ENCODE data around the gene CSF3R. TPM values are rescaled to one million over a fixed set of nuclear protein-coding genes. Genes with fewer than 3 reads are reported as not detected.

Gene CSF3R
- polyA plus RNA-seq, 1 of the 3 experiments (the other 2 are of a cell fraction) = not detected

- no peaks in the 10 kb centered on the region for H4K20me1 ChIP-seq (ENCODE audit: insufficient read depth)
- CTCF ChIA-PET = interaction anchor here (1.4 kb wide), 1 partner anchor 12 kb away, joined by 3 read pairs; no protein-coding TSS in a partner anchor
- peak overlapping the region; percentile 7 to 35; a peak in 1 of 4 replicates for H3K27ac ChIP-seq (ENCODE audit: low read depth in 2 of 2, low read length in 1 of 2)
- H3F3A ChIP-seq (replicated peaks; ENCODE audit: insufficient read depth) = no peaks in the 10 kb centered on the region
- H3K9me2 ChIP-seq = no peaks in the 10 kb centered on the region
- H3K9ac ChIP-seq = peak overlapping the region; percentile 93
- H3K4me2 ChIP-seq = peak overlapping the region; percentile 96
- H3K4me1 ChIP-seq (ENCODE audit: control insufficient read depth in 1 of 2, insufficient read depth in 2 of 2, low read depth in 1 of 2, low read length in 1 of 2) = peaks cover 0 to 10% of the 10 kb centered on the region in 2 experiments; a peak in 2 of 4 replicates
- DNase-seq = no peak
- no peaks in the 10 kb centered on the region for H3K27me3 ChIP-seq (ENCODE audit: insufficient read depth)
- H3K9me3 ChIP-seq = no peaks in the 10 kb centered on the region
- H3K4me3 ChIP-seq (ENCODE audit: low read depth in 2 of 2, low read length in 1 of 2) = peak overlapping the region; percentile 91 to 98
- peak overlapping the region; percentile 95 for H2AFZ ChIP-seq (ENCODE audit: low read depth)
- POLR2A ChIA-PET = interaction anchor here (0.5 to 2.4 kb wide), 3 partner anchors 10 to 1305 kb away, joined by 4 to 22 read pairs (median 4); partner anchors contain the start of gene OSCP1
- no peak for TF ChIP-seq CHD2 (IDR thresholded peaks at IDR 0.05; ENCODE audit: low read length, partially characterized antibody)
- no peak for TF ChIP-seq RAD21 (IDR thresholded peaks at IDR 0.05; ENCODE audit: low read length)
- no peak for TF ChIP-seq RXRA (IDR thresholded peaks at IDR 0.05; ENCODE audit: borderline replicate concordance, low read depth)
- TF ChIP-seq REST (IDR thresholded peaks at IDR 0.05; ENCODE audit: low read depth, low read length) = no peak
- peaks cover 19 to 29% of the 10 kb centered on the region in 2 experiments for H3K36me3 ChIP-seq (replicated peaks in 1 of 2; ENCODE audit: control insufficient read depth in 1 of 2, insufficient read depth in 2 of 2, low read length in 1 of 2)
- WGBS (ENCODE audit: low lambda C conversion rate) = 31% methylated on average over 6 of the region's 6 CpGs
- peaks cover 15% of the 10 kb centered on the region for H3K79me2 ChIP-seq (ENCODE audit: insufficient read depth)
These were observed 19.3 kb downstream of the CSF3R start for GRCh38 chr1:36463463-36463802.

GRCh38 chr1:36458910-36459309 lies 23.8 kb downstream of the CSF3R start:
- POLR2A ChIA-PET = interaction anchor here (1.1 kb wide), 1 partner anchor 8 kb away, joined by 3 read pairs; the partner anchor contains the start of gene OSCP1
- TF ChIP-seq RCOR1 (IDR thresholded peaks at IDR 0.05; ENCODE audit: low read length) (no peak), GABPA (IDR thresholded peaks at IDR 0.05; ENCODE audit: low read depth) (no peak), FOXM1 (IDR thresholded peaks at IDR 0.05; ENCODE audit: low read depth) (no peak), NFIC (IDR thresholded peaks at IDR 0.05; ENCODE audit: borderline replicate concordance) (no peak), RFX5 (IDR thresholded peaks at IDR 0.05; ENCODE audit: low read length) (no peak), FOXJ3 (CRISPR knock-in tag; IDR thresholded peaks at IDR 0.05) (no peak), USF2 (IDR thresholded peaks at IDR 0.05; ENCODE audit: borderline replicate concordance, low read depth, low read length) (no peak), TAF1 (IDR thresholded peaks at IDR 0.05; ENCODE audit: borderline replicate concordance, low read depth, low read length) (no peak), ELF1 (IDR thresholded peaks at IDR 0.05) (no peak), MEF2A (IDR thresholded peaks at IDR 0.05; ENCODE audit: borderline replicate concordance, low read depth) (no peak), EZH2phosphoT487 (IDR thresholded peaks at IDR 0.05; ENCODE audit: borderline replicate concordance, low read depth) (no peak), EP300 (IDR thresholded peaks at IDR 0.05; ENCODE audit: borderline replicate concordance in 1 of 2, low read depth in 1 of 2, low read length in 1 of 2) (no peak), SMC3 (IDR thresholded peaks at IDR 0.05; ENCODE audit: low read depth, low read length) (no peak), RAD21 (IDR thresholded peaks at IDR 0.05; ENCODE audit: low read length) (no peak), IRF3 (IDR thresholded peaks at IDR 0.05; ENCODE audit: low read depth, low read length) (no peak), YY1 (IDR thresholded peaks at IDR 0.05; ENCODE audit: low read depth) (no peak), REST (IDR thresholded peaks at IDR 0.05; ENCODE audit: low read depth, low read length) (no peak)

More at GRCh38 chr1:36458910-36459309, 23.8 kb downstream of the CSF3R start:
- Histone ChIP-seq H3K4me2 (no peak overlapping the region), H3K36me3 (replicated peaks in 1 of 2; ENCODE audit: control insufficient read depth in 1 of 2, insufficient read depth in 2 of 2, low read length in 1 of 2) (peaks cover 46 to 60% of the 10 kb centered on the region in 2 experiments), H3K27me3 (ENCODE audit: insufficient read depth) (no peaks in the 10 kb centered on the region), H3K4me1 (ENCODE audit: control insufficient read depth in 1 of 2, insufficient read depth in 2 of 2, low read depth in 1 of 2, low read length in 1 of 2) (peaks cover 0 to 7% of the 10 kb centered on the region in 2 experiments; a peak in 2 of 4 replicates), H3F3A (replicated peaks; ENCODE audit: insufficient read depth) (peaks cover 12% of the 10 kb centered on the region), H3K79me2 (ENCODE audit: insufficient read depth) (peaks cover 12% of the 10 kb centered on the region), H3K9ac (no peak overlapping the region), H3K9me2 (no peaks in the 10 kb centered on the region), H3K27ac (ENCODE audit: low read depth in 2 of 2, low read length in 1 of 2) (no peak overlapping the region), H2AFZ (ENCODE audit: low read depth) (no peak overlapping the region), H3K9me3 (no peaks in the 10 kb centered on the region), H3K4me3 (ENCODE audit: low read depth in 2 of 2, low read length in 1 of 2) (no peak overlapping the region), H4K20me1 (ENCODE audit: insufficient read depth) (no peaks in the 10 kb centered on the region)
- DNase-seq = no peak
- CTCF ChIA-PET = no interaction called here
- 98% methylated on average over 3 of the region's 3 CpGs for WGBS (ENCODE audit: low lambda C conversion rate)
